HG03060 (cell line): ENCODE measurements around the gene DDX60.
"Not testable (repeated sequence)": the region's sequence is repeated elsewhere in the genome, so short reads cannot be mapped to it uniquely, and the experiment has no call there.

Source experiments
- ATAC-seq: cut with Tn5 transposase; IDR thresholded peaks from one replicate; pipeline ENCODE4 v1.9.1; 2021; ENCODE audit warnings: low read depth, moderate number of reproducible peaks; ENCODE audit not compliant: unreplicated experiment

The DDX60 gene

GRCh38 chr4:168218645-168219044 is 99.9 kb downstream of the DDX60 start:
- no peak for ATAC-seq

GRCh38 chr4:168213511-168213910 is 105.0 kb downstream of the DDX60 start:
- ATAC-seq = not testable (repeated sequence)

- ATAC-seq = no peak
These were observed 105.9 kb downstream of the DDX60 start for GRCh38 chr4:168212656-168213055.

GRCh38 chr4:168208957-168209614 is 109.5 kb downstream of the DDX60 start:
- ATAC-seq = no peak

GRCh38 chr4:168203233-168203911 is 115.2 kb downstream of the DDX60 start:
- ATAC-seq = no peak

- ATAC-seq = no peak
These were observed 117.9 kb downstream of the DDX60 start for GRCh38 chr4:168200685-168201084.

- ATAC-seq = no peak
These were observed 119.1 kb downstream of the DDX60 start for GRCh38 chr4:168199260-168199957.

GRCh38 chr4:168197926-168198325 is 120.6 kb downstream of the DDX60 start:
- no peak for ATAC-seq

- peak; percentile 64 for ATAC-seq
These were observed 129.8 kb downstream of the DDX60 start for GRCh38 chr4:168188754-168189153.

GRCh38 chr4:168183717-168184571 is 134.6 kb downstream of the DDX60 start:
- no peak for ATAC-seq

GRCh38 chr4:168177546-168178149 is 140.9 kb downstream of the DDX60 start:
- no peak for ATAC-seq

- ATAC-seq = no peak
These were observed 144.2 kb downstream of the DDX60 start for GRCh38 chr4:168174308-168174707.

GRCh38 chr4:168167714-168168284 is 150.8 kb downstream of the DDX60 start:
- ATAC-seq = no peak
